ENCODE data around the gene CYTH1.
"Not testable (repeated sequence)": the region's sequence is repeated elsewhere in the genome, so short reads cannot be mapped to it uniquely, and the experiment has no call there.

The CYTH1 gene

DNA sequence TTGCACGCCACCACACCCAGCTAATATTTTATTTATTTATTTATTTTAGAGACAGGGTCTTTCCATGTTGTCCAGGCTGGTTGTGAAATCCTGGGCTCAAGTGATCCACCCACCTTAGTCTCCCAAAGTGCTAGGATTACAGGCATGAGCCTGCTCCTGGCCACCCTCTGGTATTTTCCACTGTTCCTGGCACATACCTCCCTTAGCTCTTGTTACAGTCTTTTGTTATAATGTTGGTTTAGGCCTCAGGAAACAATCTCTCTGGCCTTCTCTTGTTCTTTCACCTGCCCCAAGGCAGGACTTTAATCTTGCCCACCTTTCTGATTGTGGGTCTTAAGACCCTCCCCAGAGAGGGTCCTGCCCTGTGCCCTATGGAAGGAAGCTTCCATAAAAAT, 3.6 kb upstream of the CYTH1 start:
- FAIRE-seq: no peak

DNA sequence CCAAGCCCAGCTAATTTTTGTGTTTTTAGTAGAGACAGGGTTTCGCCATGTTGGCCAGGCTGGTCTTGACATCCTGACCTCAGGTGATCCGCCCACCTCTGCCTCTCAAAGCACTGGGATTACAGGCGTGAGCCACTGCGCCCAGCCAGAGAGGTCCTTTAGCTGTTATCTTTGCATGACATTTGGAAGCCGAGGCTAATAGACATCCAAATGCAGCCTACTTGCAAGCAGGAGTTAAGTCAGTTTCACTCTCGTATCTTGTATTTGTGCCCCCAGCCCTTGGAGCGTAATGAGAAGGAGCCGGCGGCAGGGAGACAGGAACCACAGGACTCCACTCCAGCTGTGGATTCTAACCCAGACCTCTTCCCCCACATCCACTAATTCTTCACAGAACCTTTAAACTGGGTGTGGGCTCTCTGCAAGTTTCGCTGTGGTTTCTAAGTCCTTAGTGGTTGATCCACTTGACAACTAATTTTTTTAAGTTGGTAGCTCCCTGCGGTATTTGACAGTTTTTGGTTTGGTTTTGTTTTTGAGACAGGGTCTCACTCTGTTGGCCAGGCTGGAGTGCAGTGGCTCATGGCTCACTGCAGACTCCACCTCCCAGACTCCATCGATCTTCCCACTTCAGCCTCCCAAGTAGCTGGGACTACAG, 3.1 kb upstream of the CYTH1 start:
- FAIRE-seq: no peak

DNA sequence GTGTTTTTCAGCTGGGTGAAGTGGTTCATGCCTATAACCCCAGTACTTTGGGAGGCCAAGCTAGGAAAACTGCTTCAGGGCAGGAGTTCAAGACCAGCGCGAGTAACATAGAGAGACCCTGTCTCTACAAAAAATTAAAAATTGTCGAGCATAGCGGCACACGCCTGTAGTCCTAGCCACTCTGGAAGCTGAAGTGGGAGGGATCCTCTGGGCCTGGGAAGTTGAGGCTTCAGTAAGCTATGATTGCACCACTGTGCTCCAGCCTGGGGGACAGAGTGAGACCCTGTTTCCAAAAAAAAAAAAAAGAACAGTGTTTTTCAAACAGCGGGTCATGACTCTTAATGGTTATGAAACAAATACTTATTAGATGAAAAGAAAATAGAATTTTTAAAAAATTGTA, 2.3 kb upstream of the CYTH1 start:
- no peak for FAIRE-seq

DNA sequence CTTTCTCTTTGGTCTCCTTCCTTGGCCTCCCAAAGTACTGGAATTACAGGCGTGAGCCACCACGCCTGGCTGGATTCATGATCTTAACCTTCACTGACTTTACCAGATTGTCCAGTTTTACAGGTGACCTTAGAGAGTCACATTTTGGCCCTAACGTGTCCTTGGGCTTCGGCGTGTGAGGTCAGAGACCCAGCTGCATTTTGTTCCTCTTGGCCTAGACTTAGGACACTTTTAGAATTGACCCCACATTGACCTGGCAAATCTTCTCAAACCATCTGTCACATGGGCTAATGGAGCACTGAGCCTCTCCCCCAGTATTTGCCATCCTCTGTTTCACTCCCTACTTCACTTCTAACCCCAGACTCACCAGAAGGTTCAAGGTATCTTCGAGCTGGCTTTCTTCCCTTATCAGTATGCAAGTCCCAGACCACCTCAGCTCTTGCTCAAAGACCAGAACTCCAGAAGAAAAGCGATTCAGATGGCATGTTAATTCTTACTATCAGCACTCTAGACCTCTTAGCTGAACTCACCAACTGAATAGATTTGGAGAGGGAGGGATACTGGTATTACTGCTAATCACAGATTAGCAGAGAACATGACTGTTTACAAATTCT, 1.7 kb upstream of the CYTH1 start:
- no peak for FAIRE-seq

DNA sequence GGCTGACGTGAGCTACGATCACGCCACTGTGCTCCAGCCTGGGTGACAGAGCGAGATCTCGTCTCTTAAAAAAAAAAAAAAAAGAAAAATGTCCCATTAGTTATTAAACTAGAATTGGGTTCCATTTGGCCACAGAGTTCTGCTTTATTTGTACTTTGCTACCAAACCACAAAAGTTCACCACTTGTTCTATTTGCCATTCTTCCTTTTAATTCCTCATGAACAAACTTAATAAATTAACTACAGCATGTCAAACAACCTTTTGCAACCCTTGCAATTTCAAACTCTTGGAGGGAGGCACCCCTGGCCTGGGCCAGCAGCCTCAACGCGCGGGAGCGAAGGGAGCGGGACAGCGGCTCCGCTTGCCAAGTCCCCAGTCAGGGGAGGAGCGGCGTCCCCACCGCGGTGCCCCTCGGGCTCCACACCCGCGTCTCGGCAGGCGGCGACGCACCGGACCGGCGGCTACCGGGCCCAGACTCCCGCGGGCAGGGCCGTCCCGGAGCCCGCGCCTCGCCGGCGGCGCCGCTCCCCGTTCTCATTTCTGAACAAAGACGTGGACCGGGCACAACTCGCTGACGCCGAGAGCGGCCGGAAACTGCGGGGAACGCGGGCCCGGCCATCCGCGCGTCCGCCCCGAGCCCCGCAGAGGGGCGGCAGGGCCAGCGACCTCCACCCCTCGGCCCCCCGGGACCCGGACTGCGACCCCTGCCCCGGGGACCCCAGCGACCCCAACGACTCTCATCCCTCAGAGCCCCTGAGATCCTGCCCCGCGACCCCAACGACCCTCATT, 775 bp downstream of the CYTH1 start:
- FAIRE-seq: no peak

DNA sequence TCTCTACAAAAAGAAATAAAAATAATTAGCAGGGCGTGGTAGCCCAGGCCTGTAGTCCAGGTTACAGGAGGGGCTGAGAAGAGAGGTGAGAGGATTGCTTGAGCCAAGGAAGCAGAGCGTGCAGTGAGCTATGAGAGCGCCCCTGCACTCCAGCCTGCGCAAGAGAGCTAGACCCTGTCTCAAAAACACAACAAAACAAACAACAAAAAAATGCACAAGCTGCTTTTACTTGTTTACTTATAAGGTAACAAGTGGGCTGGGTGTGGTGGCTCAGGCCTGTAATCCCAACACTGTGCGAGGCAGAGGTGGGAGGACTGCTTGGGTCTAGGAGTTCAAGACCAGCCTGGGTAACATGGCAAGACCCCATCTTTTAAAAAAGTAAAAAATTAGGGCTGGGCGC, 1.7 kb downstream of the CYTH1 start:
- no peak for FAIRE-seq

DNA sequence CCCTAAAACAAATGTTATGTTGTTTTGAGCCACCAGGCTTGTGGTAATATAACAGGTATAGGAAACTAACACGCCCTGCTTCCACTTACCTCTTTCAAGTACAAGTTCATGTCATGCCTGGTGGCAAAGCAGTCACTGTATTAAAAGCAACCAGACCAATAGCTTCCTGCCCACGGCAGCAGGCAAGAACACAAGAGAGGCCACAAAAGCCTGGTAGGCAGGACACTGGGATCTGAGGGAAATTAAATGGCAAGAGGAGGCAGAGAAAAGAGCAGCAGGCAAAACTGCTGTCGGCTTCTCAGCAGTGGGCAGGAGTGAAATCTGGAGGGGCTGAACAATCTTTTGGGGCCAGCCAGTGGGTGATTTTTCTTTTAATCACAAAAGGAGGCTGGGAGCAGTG, 2.2 kb downstream of the CYTH1 start:
- no peak for FAIRE-seq

DNA sequence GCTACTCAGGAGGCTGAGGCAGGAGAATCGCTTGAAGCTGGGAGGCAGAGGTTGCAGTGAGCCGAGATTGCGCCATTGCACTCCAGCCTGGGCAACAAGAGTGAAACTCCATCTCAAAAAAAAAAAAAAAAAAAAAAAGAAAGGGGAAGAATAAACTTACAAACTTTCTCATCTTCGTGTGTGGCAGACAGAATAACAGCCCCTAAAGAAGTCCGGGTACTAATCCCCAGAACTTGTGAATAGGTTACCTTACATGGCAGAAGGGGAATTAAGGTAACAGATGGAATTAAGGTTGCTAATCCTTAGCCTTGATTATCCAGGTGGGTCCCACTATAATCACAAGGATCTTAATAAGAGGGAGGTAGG, 2.8 kb downstream of the CYTH1 start:
- FAIRE-seq: not testable (repeated sequence)

DNA sequence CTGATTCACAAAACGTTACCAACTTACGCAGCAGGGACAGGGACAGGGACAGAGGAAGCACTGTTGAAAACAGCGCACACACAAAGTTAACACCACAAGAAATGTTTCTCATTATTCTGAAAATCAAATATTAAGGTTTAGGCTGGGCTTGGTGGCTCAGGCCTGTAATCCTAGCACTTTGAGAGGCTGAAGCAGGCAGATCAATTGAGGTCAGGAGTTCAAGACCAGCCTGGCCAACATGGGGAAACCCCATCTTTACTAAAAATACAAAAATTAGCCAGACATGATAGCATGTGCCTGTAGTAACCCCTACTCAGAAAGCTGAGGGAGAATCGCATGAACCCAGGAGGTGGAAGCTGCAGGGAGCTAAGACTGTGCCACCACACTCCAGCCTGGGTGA, 4.2 kb downstream of the CYTH1 start:
- FAIRE-seq: no peak

DNA sequence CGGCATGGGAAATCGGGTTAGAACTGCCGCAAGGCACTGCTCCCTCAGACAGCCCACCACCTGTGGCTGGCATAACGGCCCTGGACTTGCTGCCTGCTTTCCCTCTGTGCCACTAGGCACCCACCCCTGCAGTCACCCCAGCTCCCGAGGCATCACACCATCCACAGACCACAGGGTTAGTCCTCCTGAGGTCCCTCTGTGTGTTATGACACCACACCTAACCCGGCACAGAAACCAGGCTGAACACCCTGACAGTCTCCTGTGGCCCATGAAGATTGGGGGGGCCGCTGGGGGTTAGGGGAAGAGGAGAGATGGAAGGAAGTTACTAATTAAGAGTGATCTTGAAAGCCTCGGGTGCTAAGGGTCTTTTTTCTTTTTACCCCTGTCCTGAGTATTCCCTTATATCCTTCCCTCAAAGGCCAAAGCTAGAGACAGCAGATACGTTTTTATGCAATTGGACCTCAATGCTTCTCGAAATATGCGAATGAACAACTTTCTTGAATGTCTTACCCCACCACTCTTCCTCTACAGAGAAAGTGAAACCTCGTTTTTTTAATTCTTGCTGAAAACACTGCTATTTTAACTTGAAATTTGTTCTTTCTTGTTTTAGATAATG, 7.0 kb downstream of the CYTH1 start:
- no peak for FAIRE-seq

DNA sequence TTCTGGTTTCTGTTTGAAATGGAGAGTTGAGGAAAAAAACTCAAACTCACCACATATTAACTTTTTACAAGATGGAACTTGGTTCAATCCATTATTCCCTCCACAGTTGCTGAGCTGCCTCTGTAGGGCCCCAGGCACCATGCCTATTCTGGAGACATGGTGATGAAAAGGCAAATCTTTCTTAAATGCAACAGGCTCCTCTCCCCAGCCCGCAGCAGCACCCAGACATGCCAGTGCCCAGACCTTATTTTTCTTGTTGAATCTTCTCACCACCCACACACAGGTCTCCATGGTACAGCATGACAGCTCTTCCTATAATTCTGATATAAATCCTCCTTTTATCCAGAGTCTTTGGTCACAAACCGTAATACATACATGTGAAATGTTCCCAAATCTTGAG, 7.6 kb downstream of the CYTH1 start:
- FAIRE-seq: no peak

DNA sequence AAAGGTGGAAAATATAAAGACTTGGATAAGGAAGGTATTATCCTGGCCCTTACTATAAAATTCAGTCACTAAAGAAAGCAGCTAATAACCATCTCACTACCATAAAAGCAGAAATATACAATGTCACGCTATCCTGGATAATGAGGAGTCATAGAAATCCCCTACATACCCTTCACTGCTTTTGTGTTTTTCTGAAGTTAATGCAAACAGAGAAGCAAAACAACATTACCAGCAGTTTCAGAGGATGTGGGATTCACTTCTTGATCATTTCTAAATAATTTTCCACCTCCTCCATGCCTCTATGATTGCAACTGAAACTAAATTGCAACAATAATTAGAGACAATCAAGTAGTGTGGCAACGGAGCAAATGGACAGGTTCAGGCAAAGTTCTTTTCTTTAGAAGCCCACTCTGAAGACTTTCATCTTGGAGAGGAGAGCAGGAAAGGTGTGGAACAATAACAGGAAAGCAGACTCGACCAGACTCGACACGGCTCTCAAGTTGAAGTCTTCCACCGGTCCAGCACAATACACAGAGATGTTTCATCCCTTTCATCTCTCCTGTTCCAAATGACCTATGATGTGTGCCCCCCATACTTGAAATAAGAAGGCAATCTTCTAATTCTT, 10.2 kb downstream of the CYTH1 start:
- no peak for FAIRE-seq

DNA sequence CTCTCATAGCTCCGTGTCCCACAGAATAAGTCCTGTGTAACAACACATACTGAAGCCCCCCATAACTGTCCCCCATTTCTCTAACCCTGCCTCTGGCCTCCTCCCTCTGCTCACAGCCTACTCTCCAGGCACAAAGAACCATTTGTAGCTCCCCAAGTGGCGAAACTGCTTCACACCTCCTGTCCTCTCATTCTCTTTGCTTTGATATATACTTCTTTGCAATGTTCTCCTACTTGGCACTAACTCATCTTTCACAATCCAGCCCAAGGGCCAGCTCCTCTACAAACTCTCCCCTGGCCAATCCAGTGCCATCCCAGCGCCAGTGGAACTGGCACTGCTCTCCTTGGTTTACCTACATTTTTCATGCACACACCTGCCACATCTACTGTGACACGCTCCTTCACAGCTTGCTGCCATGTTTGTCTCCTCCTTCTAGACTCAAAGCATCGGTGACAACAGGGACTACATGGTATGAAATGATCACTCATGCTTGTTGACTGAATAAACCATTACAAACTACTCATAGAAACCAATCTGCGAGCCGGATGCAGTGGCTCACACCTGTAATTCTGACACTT, 12.8 kb downstream of the CYTH1 start:
- no peak for FAIRE-seq

DNA sequence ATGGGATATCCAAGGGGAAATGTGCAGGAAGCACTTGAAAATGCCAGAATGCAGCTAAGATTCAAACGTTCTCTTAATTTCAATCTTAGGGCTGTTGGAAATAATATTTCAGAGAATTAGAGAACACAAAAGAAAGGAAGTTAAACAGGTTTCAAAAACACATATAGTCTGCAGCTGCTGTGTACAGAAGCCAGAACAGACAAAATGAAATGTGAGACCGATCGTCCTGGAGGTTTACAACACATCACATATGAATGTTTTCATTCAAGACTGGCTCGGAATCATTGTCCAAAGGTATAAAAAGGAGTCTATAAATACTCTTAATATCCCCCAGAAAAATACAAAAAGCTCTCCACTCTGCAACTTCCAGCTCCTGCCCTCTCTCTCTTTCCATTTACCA, 14.3 kb downstream of the CYTH1 start:
- no peak for FAIRE-seq

DNA sequence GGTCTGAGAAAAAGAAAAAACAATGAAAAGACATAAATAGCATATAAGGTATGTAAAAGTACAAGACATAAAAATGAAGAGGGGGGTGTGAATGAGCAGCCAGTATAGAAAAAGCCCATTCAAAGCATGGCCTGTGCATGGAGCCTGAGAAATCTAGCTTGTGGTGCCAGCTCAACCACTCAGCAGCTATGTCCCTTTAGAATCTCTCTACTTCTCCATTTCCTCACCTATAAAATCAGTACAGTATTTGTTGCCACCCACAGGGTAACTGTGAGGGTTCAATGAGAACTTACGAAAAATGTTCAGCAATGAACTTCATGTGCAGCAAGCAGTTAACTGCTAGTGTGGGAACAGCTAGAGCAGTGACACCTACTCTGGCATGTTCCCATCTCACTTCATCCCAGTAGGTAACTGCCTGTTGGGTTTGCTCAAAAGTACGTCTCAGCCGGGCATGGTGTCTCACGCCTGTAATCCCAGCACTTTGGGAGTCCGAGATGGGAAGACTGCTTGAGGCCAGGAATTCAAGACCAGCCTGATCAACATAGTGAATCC, 15.3 kb downstream of the CYTH1 start:
- no peak for FAIRE-seq

DNA sequence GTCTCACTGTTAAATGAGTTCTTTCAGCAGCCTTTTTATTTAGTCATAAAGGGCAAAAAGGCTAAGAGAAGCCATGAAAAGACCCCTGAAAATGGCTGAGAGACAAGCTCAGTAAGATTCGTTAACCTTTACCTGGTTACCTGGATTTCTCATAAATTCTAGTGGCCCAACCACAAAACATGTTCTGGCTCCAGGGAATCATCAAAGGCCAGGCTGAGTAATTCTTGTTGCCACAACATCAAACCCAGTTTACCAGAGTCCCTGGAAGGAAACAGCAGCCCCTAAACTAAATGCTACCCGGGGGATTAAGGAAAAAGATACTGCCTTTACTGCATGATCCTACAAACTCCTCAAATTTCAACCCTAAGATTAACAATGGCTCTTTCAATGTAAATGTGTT, 15.8 kb downstream of the CYTH1 start:
- FAIRE-seq: no peak

DNA sequence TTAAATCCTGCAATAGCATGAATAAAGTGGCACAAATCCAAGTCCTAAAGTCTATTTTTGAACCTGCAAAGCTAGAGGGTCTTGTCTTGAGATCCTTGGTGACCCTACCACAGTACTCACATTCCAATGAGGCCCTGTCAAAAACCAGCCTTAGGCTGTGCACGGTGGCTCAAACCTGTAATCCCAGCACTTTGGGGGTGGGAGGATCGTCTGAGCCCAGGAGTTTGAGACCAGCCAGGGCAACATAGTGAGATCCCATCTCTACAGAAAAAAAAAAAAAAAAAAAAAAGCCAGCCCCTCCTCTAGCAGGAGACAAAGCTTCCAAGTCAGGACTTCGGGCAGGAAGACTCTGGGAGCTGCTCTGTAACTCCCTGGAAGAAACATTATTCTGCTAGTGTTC, 16.3 kb downstream of the CYTH1 start:
- FAIRE-seq: no peak

DNA sequence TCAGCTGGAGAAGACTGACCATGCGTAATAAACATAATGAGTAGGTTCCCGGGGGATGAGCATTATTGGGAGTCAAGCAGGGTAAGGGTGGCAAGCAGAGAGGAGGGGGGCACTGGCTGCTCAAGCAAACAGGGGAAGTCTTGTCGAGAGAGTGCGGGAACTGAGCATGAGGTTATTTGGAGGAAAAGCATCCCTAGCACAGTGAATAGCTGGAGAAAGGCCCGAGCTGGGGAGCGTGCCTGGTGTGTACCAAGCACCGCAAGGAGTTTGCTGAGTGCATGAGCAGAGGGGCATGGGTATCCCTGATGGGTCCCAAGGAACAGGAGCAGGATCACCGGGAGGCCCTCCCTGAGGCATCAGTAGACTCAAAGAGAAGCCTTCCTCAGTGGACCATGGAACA, 17.2 kb downstream of the CYTH1 start:
- FAIRE-seq: no peak

DNA sequence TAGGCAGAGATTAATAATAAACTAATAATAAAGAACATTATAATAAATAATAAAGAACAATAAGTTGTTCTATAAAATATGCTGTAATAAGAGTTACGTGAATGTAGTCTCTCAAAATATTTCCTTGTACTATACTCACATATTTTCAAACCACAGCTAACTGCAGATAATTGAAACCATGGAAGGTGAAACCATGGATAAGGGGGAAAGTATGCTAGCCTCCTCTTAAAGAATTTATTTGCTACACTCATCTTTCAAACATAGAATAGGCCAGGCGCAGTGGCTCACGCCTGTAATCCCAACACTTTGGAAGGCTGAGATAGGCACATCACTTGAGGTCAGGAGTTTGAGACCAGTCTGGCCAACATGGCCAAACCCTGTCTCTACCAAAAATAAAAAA, 18.5 kb downstream of the CYTH1 start:
- FAIRE-seq: no peak

DNA sequence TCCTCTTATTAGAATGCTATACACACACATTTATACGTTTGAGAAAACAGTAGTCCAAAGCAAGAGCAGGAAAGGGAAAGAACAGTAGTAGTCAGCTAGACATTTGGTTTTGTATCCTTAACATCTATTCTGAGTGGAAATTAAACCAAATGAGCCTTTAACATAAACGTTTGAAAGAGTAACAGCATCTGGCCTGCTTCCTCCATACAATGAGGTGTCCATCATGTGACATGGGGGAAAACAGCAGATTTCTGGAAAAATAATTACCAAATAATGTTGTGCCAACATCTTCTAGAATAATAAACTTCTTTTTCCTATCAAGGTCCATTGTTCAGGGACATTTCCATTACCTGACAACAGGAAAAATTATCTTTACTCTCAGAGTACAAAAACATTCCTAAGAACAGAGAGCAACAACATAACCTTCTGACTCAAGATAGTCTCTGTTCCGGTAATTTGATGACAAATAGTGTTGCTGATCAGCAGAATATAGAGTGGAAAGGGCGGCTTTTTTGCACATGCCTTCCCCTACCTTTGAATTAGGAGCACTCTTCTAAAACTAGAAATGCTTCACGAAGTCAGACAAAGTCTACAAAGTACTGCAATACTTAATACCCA, 20.2 kb downstream of the CYTH1 start:
- FAIRE-seq: no peak

DNA sequence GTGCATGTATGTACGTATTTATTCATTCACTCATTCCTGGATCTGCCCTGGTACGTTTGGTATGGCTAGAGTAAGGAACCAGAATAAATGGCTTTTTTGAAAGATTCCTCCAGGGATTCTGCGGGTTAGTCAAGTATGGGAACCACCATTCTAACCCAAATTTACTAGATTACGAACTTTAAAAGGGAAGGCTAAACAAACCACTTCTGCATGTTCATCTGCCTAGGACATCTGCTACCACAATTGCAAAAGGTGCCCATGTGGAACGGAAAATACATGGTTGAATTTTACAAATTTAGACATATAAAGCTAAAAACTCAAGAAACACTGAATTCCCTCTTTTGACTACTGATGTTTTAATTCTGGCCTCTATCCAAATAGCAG, 22.1 kb downstream of the CYTH1 start:
- no peak for FAIRE-seq

DNA sequence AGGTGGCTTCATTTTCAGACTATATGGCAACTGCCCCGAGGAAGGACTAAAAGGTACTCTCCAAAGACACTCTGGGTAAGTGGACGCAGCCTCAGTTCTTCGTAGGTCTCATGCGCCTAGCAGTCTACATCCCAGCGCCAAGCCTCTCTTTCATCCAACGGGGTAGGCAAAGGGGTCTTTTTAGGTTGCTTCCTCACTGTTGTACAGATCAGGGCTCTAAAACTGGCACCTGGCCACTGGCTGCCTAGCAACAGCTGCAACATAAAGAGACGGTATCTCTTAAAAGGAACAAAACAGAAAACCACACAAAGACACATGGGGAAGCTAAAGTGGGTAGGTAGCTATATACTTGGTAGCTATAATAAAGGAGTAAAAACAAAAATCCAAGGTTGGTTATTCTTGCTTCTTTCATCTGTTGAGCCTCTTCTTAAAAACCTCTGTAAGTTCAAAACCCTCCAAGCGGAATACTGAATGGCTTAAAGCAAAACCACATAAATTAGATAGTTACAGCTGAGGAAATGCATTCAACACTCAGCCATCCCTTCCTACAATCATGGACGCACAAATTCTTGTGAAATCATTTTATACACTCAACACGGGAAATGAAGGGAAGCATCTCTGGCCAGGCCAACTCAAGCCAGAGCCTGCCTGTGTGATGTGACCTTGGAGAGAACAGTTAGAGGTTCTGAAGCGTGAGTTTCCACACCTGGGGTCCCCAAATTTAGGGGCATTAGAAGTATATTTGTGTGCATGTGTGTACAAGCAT, 22.7 kb downstream of the CYTH1 start:
- no peak for FAIRE-seq
